GM18517 (cell line): ENCODE data around the gene VPS13D.

Source experiments
- ATAC-seq: cut with Tn5 transposase; IDR thresholded peaks from one replicate; pipeline ENCODE4 v1.9.1; 2021; ENCODE audit warnings: mild to moderate bottlenecking, moderate library complexity; ENCODE audit not compliant: unreplicated experiment

VPS13D gene

GRCh38 chr1:12480748-12481362, 251.0 kb downstream of the VPS13D start:
- ATAC-seq: no peak

GRCh38 chr1:12481928-12482327, 252.1 kb downstream of the VPS13D start:
- no peak for ATAC-seq

- no peak for ATAC-seq
Observed at GRCh38 chr1:12482988-12483387, 253.2 kb downstream of the VPS13D start.

- no peak for ATAC-seq
Observed at GRCh38 chr1:12485231-12486058, 255.6 kb downstream of the VPS13D start.

GRCh38 chr1:12486059-12486341, 256.2 kb downstream of the VPS13D start:
- no peak for ATAC-seq

GRCh38 chr1:12486401-12487005, 256.7 kb downstream of the VPS13D start:
- no peak for ATAC-seq

GRCh38 chr1:12487520-12487919, 257.7 kb downstream of the VPS13D start:
- no peak for ATAC-seq

- ATAC-seq: no peak
Observed at GRCh38 chr1:12488666-12489354, 259.0 kb downstream of the VPS13D start.

- no peak for ATAC-seq
Observed at GRCh38 chr1:12490532-12491142, 260.8 kb downstream of the VPS13D start.

- ATAC-seq: no peak
Observed at GRCh38 chr1:12491656-12492055, 261.8 kb downstream of the VPS13D start.

GRCh38 chr1:12495725-12496124, 265.9 kb downstream of the VPS13D start:
- ATAC-seq: no peak

GRCh38 chr1:12496154-12496961, 266.5 kb downstream of the VPS13D start:
- no peak for ATAC-seq

- no peak for ATAC-seq
Observed at GRCh38 chr1:12499539-12500240, 269.9 kb downstream of the VPS13D start.

- no peak for ATAC-seq
Observed at GRCh38 chr1:12501661-12502060, 271.8 kb downstream of the VPS13D start.

GRCh38 chr1:12502336-12503109, 272.7 kb downstream of the VPS13D start:
- ATAC-seq: no peak

GRCh38 chr1:12503709-12504108, 273.9 kb downstream of the VPS13D start:
- ATAC-seq: no peak

GRCh38 chr1:12504601-12505000, 274.8 kb downstream of the VPS13D start:
- ATAC-seq: no peak

GRCh38 chr1:12505231-12505630, 275.4 kb downstream of the VPS13D start:
- no peak for ATAC-seq

- ATAC-seq: no peak
Observed at GRCh38 chr1:12505639-12506280, 275.9 kb downstream of the VPS13D start.
